Peyer's patch (tissue), 4 donors: ENCODE data around the gene INSC.

ENCODE experiments used
- POLR2A ChIP-seq, 2 donors: fragments of 450-650 bp; IDR thresholded peaks; one replicate each; pipeline ENCODE4 v1.5.1; 2017; ENCODE audit warnings: antibody characterized with exemption in 2 of 2, mild to moderate bottlenecking in 2 of 2, moderate library complexity in 2 of 2
- TF ChIP-seq, protein P1 (sequence below), 6 experiments: fragments of 450-650 bp in 4 of 6; fragments of 200-600 bp in 2 of 6; sonication (generic) in 1 of 6; IDR thresholded peaks; one replicate each; pipeline ENCODE4 v1.5.1; 2017 to 2019; ENCODE audit warnings: antibody characterized with exemption in 6 of 6, mild to moderate bottlenecking in 3 of 6, moderate library complexity in 1 of 6

DNA sequence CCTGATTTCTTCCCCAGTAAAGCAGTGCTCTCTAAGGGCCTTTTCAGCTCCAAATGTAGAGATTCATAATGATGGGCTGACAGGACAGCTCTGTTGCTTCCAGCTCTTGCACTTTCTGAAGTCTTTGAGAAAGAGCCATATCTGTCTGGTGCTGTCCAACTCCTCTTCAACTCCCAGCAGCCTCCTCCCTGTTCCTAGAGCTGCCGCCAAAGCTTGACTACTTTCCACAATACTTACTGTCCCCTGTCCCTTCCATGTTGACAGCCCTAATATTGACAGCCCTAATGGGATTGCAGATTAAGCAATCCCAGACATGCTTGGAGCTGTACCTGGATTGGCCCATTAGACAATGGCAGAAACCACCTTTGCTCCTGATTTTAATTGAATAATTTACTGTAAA is 29.6 kb downstream of the INSC start:
- TF ChIP-seq, protein P1, sequence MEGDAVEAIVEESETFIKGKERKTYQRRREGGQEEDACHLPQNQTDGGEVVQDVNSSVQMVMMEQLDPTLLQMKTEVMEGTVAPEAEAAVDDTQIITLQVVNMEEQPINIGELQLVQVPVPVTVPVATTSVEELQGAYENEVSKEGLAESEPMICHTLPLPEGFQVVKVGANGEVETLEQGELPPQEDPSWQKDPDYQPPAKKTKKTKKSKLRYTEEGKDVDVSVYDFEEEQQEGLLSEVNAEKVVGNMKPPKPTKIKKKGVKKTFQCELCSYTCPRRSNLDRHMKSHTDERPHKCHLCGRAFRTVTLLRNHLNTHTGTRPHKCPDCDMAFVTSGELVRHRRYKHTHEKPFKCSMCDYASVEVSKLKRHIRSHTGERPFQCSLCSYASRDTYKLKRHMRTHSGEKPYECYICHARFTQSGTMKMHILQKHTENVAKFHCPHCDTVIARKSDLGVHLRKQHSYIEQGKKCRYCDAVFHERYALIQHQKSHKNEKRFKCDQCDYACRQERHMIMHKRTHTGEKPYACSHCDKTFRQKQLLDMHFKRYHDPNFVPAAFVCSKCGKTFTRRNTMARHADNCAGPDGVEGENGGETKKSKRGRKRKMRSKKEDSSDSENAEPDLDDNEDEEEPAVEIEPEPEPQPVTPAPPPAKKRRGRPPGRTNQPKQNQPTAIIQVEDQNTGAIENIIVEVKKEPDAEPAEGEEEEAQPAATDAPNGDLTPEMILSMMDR (IDR thresholded peaks at IDR 0.05) = no peak
- no peak for TF ChIP-seq POLR2A (IDR thresholded peaks at IDR 0.05)
